Osteoblast (primary cell): ENCODE results near the gene CLRN3. TPM values are rescaled to one million over a fixed set of nuclear protein-coding genes. Genes with fewer than 3 reads are reported as not detected.

Experiments used
- DNase-seq: peaks from one replicate; pipeline ENCODE4 v3.0.0; 2011; ENCODE audit warnings: low spot score, mixed read lengths; ENCODE audit not compliant: insufficient read length; ENCODE audit errors: missing footprints
- H2AFZ ChIP-seq: 2 replicates; pipeline ENCODE4 v1.6.0; 2011; ENCODE audit warnings: mild to moderate bottlenecking, low read length
- H3K27ac ChIP-seq: 2 replicates; pipeline ENCODE4 v1.5.1; 2011; ENCODE audit warnings: mild to moderate bottlenecking, low read depth, low read length, moderate library complexity
- H3K27me3 ChIP-seq: 2 replicates; pipeline ENCODE4 v1.6.0; 2012; ENCODE audit warnings: mild to moderate bottlenecking, control low read depth, inconsistent platforms, low read length, moderate library complexity; ENCODE audit not compliant: insufficient read depth
- H3K36me3 ChIP-seq: 2 replicates; pipeline ENCODE4 v1.5.1; 2011; ENCODE audit warnings: mild to moderate bottlenecking, low read length, control low read depth, moderate library complexity; ENCODE audit not compliant: insufficient read depth
- H3K4me1 ChIP-seq: 2 replicates; pipeline ENCODE4 v1.5.1; 2011; ENCODE audit warnings: mild to moderate bottlenecking, low read length, control low read depth, moderate library complexity; ENCODE audit not compliant: insufficient read depth
- H3K4me2 ChIP-seq: 2 replicates; pipeline ENCODE4 v1.6.0; 2011; ENCODE audit warnings: mild to moderate bottlenecking, low read length; ENCODE audit not compliant: insufficient read depth
- H3K4me3 ChIP-seq: fragments of 200-600 bp; sonication (generic); 3 replicates; pipeline ENCODE4 v1.5.1; 2012; ENCODE audit warnings: mild to moderate bottlenecking, low read length, inconsistent platforms; ENCODE audit not compliant: insufficient read depth
- H3K79me2 ChIP-seq: 2 replicates; pipeline ENCODE4 v1.6.0; 2012; ENCODE audit warnings: mild to moderate bottlenecking, low read length, control low read depth, inconsistent platforms; ENCODE audit not compliant: insufficient read depth
- H3K9me3 ChIP-seq: 2 replicates; pipeline ENCODE4 v1.5.1; 2011; ENCODE audit warnings: low read depth, low read length, control low read depth
- H4K20me1 ChIP-seq: 2 replicates; pipeline ENCODE4 v1.6.0; 2012; ENCODE audit warnings: mild to moderate bottlenecking, low read length, control low read depth; ENCODE audit not compliant: insufficient read depth
- total RNA-seq: library from RNA; depleted of rRNA; stranded (reverse); fragments of >200 nt; gene quantifications from 2 replicates; pipeline ENCODE4 v1.2.3, GENCODE V29; 2012
- TF ChIP-seq, protein P1 (sequence below): IDR thresholded peaks from 2 replicates; pipeline ENCODE4 v1.5.1; 2011; ENCODE audit warnings: mild to moderate bottlenecking, low read depth, low read length, moderate library complexity; ENCODE audit errors: extremely low read depth

CLRN3 gene
- total RNA-seq, 1 donor = not detected

DNA sequence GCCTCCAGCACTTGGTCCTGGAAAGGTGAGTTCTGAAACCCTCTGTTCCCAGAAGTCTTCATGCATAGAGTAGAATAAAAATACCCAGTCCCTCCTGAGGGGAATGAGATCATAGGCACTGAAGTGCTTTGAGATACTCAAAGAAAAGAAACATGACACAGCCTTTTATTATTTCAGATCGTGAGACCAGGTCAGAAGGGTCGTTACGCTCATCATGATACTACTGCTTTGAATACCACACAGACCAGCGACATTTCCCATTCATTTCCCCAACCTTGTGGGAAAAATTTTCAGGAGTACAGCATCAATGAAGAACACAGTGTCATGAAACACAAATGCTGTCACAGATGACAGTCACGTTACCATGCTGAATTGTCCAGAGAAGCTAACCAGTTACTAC, 15.0 kb downstream of the CLRN3 start:
- H3K27ac ChIP-seq = no peak overlapping the region
- no peak overlapping the region for H3K4me3 ChIP-seq
- no peaks in the 10 kb centered on the region for H3K9me3 ChIP-seq
- no peaks in the 10 kb centered on the region for H4K20me1 ChIP-seq
- H3K4me2 ChIP-seq = no peak overlapping the region
- TF ChIP-seq, protein P1, sequence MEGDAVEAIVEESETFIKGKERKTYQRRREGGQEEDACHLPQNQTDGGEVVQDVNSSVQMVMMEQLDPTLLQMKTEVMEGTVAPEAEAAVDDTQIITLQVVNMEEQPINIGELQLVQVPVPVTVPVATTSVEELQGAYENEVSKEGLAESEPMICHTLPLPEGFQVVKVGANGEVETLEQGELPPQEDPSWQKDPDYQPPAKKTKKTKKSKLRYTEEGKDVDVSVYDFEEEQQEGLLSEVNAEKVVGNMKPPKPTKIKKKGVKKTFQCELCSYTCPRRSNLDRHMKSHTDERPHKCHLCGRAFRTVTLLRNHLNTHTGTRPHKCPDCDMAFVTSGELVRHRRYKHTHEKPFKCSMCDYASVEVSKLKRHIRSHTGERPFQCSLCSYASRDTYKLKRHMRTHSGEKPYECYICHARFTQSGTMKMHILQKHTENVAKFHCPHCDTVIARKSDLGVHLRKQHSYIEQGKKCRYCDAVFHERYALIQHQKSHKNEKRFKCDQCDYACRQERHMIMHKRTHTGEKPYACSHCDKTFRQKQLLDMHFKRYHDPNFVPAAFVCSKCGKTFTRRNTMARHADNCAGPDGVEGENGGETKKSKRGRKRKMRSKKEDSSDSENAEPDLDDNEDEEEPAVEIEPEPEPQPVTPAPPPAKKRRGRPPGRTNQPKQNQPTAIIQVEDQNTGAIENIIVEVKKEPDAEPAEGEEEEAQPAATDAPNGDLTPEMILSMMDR = no peak
- H3K79me2 ChIP-seq = no peaks in the 10 kb centered on the region
- no peak for DNase-seq
- H3K27me3 ChIP-seq = no peaks in the 10 kb centered on the region
- no peaks in the 10 kb centered on the region for H3K4me1 ChIP-seq
- H2AFZ ChIP-seq = no peak overlapping the region
- no peaks in the 10 kb centered on the region for H3K36me3 ChIP-seq

DNA sequence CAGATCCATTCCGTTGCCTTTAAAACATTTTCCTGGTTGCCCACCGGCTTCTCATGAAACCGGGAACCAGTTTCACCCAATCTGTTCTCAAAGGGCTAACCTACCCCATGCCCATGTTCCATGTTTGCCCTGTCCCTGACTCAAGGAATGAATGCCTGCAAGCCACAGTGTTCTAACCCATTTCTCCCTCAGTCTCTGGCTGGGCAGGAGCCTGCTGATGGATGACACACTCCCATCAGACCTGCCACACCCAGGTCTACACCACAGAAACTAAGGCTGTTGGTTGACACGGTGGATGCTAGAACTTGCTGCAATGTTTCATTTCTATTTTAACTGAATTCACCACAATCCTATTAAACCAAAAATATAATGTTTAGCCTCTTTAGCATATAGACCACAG, 15.6 kb downstream of the CLRN3 start:
- no peak overlapping the region for H3K27ac ChIP-seq
- TF ChIP-seq, protein P1 = no peak
- no peak for DNase-seq

DNA sequence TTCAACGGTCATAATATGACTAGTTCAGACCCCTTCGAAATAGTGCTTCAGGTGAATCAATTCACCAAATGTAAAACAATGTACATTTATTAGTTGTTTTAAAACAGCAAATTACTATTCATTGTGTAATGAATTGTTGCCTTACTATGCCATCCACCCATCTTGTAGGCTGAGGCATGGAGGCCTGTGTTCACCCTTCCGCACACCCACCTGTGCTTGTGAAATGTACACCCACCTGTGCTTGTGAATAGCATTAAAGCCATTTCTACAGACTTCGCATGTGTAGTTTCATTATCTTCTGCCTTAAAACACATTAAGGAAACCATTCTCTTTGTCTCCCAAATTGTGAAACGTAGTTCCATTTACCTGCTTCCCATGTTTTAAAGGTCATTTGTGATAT, 16.8 kb downstream of the CLRN3 start:
- no peak overlapping the region for H3K4me2 ChIP-seq
- TF ChIP-seq, protein P1 = no peak

More for the DNA sequence above, 15.6 kb downstream of the CLRN3 start:
- H3K36me3 ChIP-seq = no peaks in the 10 kb centered on the region
- H3K4me3 ChIP-seq = no peak overlapping the region
- H3K9me3 ChIP-seq = no peaks in the 10 kb centered on the region
- H3K4me2 ChIP-seq = no peak overlapping the region
- H3K79me2 ChIP-seq = no peaks in the 10 kb centered on the region
- H3K27me3 ChIP-seq = no peaks in the 10 kb centered on the region
- no peaks in the 10 kb centered on the region for H3K4me1 ChIP-seq
- H2AFZ ChIP-seq = no peak overlapping the region
- no peaks in the 10 kb centered on the region for H4K20me1 ChIP-seq

DNA sequence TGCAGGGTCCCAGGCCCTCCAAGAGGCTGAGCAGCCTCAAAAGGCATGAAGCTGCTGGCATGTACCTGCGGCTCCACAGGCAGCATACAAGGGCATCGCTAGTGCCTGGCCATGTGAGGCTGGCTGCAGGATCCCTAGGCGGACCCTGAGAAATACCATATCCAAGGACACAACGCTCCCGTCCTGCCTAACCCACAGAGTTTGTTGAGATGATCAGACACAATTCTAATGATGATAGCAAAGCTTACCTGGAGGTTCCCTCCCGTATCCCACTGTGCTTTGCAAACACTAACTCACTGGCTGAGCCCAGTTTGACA, 17.3 kb downstream of the CLRN3 start:
- H3K4me3 ChIP-seq = no peak overlapping the region
- TF ChIP-seq, protein P1 = no peak
- H4K20me1 ChIP-seq = no peaks in the 10 kb centered on the region
- H3K4me2 ChIP-seq = no peak overlapping the region
- no peaks in the 10 kb centered on the region for H3K79me2 ChIP-seq
- no peaks in the 10 kb centered on the region for H3K27me3 ChIP-seq
- H3K36me3 ChIP-seq = no peaks in the 10 kb centered on the region
- H3K9me3 ChIP-seq = no peaks in the 10 kb centered on the region
- no peak overlapping the region for H2AFZ ChIP-seq
- H3K4me1 ChIP-seq = no peaks in the 10 kb centered on the region
- no peak for DNase-seq
- H3K27ac ChIP-seq = no peak overlapping the region

More for the DNA sequence above, 16.8 kb downstream of the CLRN3 start:
- no peak overlapping the region for H3K4me3 ChIP-seq
- H2AFZ ChIP-seq = no peak overlapping the region
- H3K36me3 ChIP-seq = no peaks in the 10 kb centered on the region
- H3K9me3 ChIP-seq = no peaks in the 10 kb centered on the region
- no peak overlapping the region for H3K27ac ChIP-seq
- H3K4me1 ChIP-seq = no peaks in the 10 kb centered on the region
- H3K27me3 ChIP-seq = no peaks in the 10 kb centered on the region
- DNase-seq = no peak
- no peaks in the 10 kb centered on the region for H3K79me2 ChIP-seq
- H4K20me1 ChIP-seq = no peaks in the 10 kb centered on the region
